T1000 (cell line): ENCODE results near the gene EDARADD.
"Not testable (repeated sequence)": the region's sequence is repeated elsewhere in the genome, so short reads cannot be mapped to it uniquely, and the experiment has no call there.

ENCODE experiments used
- DNase-seq: peaks from one replicate; lab custom pipeline; 2025; ENCODE audit warnings: mixed read lengths; lab: John Stamatoyannopoulos, UW

The EDARADD gene

GRCh38 chr1:236486356-236487002 is 92.4 kb downstream of the EDARADD start:
- no peak for DNase-seq

- DNase-seq = not testable (repeated sequence)
Measured at GRCh38 chr1:236489161-236489560, 95.1 kb downstream of the EDARADD start.

GRCh38 chr1:236489710-236490377 is 95.8 kb downstream of the EDARADD start:
- no peak for DNase-seq

- no peak for DNase-seq
Measured at GRCh38 chr1:236491469-236492136, 97.5 kb downstream of the EDARADD start.

GRCh38 chr1:236492378-236492777 is 98.3 kb downstream of the EDARADD start:
- no peak for DNase-seq

- DNase-seq = no peak
Measured at GRCh38 chr1:236494082-236494481, 100.0 kb downstream of the EDARADD start.

GRCh38 chr1:236494586-236495466 is 100.7 kb downstream of the EDARADD start:
- DNase-seq = no peak

- no peak for DNase-seq
Measured at GRCh38 chr1:236495467-236496112, 101.5 kb downstream of the EDARADD start.

- DNase-seq = no peak
Measured at GRCh38 chr1:236497908-236498307, 103.8 kb downstream of the EDARADD start.

GRCh38 chr1:236501093-236501492 is 107.0 kb downstream of the EDARADD start:
- DNase-seq = no peak

GRCh38 chr1:236502579-236502971 is 108.5 kb downstream of the EDARADD start:
- no peak for DNase-seq

GRCh38 chr1:236502972-236503639 is 109.0 kb downstream of the EDARADD start:
- DNase-seq = peak; percentile 17

GRCh38 chr1:236504338-236504737 is 110.3 kb downstream of the EDARADD start:
- DNase-seq = not testable (repeated sequence)

- no peak for DNase-seq
Measured at GRCh38 chr1:236507022-236507700, 113.1 kb downstream of the EDARADD start.

- no peak for DNase-seq
Measured at GRCh38 chr1:236508593-236509027, 114.5 kb downstream of the EDARADD start.

GRCh38 chr1:236509203-236509602 is 115.1 kb downstream of the EDARADD start:
- DNase-seq = no peak

- no peak for DNase-seq
Measured at GRCh38 chr1:236509647-236510401, 115.7 kb downstream of the EDARADD start.

GRCh38 chr1:236511735-236512418 is 117.8 kb downstream of the EDARADD start:
- no peak for DNase-seq
